Endothelial cell of umbilical vein (primary cell): ENCODE results near the gene SPATS2L.

Experiments used
- MAX ChIP-seq: IDR thresholded peaks from 2 replicates; pipeline ENCODE4 v1.6.1; 2011; ENCODE audit not compliant: insufficient read depth, insufficient read length
- POLR2A ChIP-seq: IDR thresholded peaks from 2 replicates; pipeline ENCODE4 v1.6.1; 2012; ENCODE audit warnings: low read depth, mild to moderate bottlenecking, control low read depth, low read length
- POLR2AphosphoS5 ChIP-seq: IDR thresholded peaks from 2 replicates; pipeline ENCODE4 v1.6.1; 2012; ENCODE audit warnings: low read depth, mild to moderate bottlenecking, control low read depth, low read length, moderate library complexity; ENCODE audit not compliant: insufficient read depth

GRCh38 chr2:200523604-200524003 lies 217.1 kb downstream of the SPATS2L start:
- no peak for TF ChIP-seq POLR2A
- TF ChIP-seq POLR2AphosphoS5, result no peak
- no peak for TF ChIP-seq MAX
